NCI-H524 treated with DMSO at 0.1 percent for 48 hours (cell line): Measurements from ENCODE around the gene UPB1.
A peak's percentile ranks its signal among the peaks of the same experiment; 100 is the strongest.

ENCODE experiments used
- DNase-seq: peaks from one replicate; lab custom pipeline; 2025; lab: John Stamatoyannopoulos, UW

Gene UPB1

GRCh38 chr22:24566899-24567511, 71.9 kb downstream of the UPB1 start:
- peak; percentile 20 for DNase-seq

DNA sequence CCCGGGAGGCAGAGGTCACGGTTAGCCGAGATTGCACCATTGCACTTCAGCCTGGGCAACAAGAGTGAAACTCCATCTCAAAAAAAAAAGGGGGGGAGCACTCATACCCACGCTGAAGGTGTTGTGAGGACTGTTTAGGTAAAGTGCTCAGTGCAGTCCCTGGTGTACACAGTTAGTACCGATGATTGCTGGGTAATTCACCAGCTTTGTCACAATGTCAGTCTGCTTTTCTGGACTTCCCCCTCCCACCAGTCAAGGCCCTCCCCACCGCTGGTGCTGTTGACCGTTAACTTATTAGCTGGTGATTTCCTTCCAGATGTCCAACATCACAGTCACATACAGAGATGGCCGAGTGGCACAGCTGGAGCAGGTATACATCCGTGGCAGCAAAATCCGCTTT, 72.5 kb downstream of the UPB1 start:
- DNase-seq, result no peak

DNA sequence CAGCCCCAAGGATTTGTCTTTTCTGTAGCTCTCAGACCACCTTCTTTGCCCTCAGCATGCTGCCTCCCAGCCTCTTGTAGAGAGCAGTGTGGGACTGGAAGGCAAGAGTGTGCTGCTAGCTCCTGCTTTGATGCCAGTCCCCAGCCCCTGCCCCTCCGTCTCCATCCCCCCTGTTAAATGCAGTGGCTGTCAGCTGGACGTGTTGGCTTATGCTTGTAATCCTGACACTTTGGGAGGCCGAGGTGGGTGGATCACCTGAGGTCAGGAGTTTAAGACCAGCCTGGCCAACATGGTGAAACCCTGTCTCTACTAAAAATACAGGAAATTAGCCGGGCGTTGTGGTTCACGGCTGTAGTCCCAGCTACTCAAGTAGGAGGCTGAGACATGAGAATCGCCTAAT, 76.1 kb downstream of the UPB1 start:
- DNase-seq, result no peak

GRCh38 chr22:24576778-24577177, 81.6 kb downstream of the UPB1 start:
- DNase-seq, result no peak
